Measurements from ENCODE around the gene F13B.
"Not testable (repeated sequence)": the region's sequence is repeated elsewhere in the genome, so short reads cannot be mapped to it uniquely, and the experiment has no call there.

Gene F13B

GRCh38 chr1:197042676-197043341 lies 24.3 kb downstream of the F13B start:
- DNase-seq (ENCODE audit: low read depth in 2 of 2), result no peak

GRCh38 chr1:197041486-197042353 lies 25.3 kb downstream of the F13B start:
- DNase-seq (ENCODE audit: low read depth in 2 of 2), result no peak

- DNase-seq (ENCODE audit: low read depth in 2 of 2), result no peak
Measured at GRCh38 chr1:197036861-197037260, 30.2 kb downstream of the F13B start.

- not testable (repeated sequence) for DNase-seq (ENCODE audit: low read depth in 2 of 2)
Measured at GRCh38 chr1:197034631-197035339, 32.3 kb downstream of the F13B start.

DNA sequence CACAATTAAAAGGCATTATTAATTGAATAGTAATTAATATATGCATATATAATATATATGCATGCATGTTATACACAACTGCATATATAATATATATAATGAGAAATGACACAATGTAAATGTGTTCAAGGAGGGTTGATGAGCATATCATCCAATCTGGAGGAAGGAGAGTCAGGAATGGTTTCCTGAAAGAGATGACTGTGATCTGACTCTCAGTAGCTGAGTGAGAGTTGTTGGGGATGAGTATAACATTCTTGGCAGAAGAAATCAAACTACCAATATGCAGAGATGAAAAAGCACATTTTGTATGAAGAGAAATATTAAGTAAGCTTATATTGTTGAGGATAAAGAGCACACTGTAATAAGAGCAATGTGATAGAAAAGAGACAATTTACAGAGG lies 37.3 kb downstream of the F13B start:
- DNase-seq (ENCODE audit: low read depth in 2 of 2), result no peak

DNA sequence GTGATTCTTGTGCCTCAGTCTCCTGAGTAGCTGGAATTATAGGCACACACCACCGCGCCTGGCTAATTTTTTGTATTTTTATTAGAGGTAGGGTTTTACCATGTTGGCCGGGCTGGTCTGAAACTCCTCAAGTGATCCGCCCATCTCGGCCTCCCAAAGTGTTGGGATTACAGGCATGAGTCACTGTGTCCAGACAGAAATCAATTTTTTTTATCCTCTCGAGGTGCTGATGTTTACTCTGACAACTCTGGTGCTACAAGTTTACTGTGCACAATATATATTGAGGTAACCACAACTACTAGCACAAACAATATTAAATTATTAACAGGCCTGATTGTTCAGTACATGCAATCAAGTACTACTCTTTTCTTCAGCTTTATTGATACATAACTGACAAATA lies 39.7 kb downstream of the F13B start:
- no peak for DNase-seq (ENCODE audit: low read depth in 2 of 2)

DNA sequence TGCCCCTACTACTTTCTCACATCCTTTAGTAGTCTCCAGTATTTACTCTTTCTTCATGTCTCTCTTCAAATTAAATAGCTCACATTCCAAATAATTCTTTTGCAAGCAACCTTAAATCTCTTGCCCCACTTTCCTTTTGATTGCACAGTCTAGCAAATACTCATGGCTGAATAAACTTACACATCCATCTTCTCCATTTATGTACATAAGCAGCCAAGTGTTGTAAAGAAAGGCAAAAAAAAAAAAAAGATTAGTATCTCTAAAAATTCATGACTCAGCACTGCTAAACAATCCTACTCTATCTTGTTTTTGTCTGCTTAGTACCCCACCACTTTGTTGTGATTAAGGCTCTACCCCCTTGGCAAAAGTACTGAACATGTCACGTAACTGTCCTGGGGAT lies 42.6 kb downstream of the F13B start:
- no peak for DNase-seq (ENCODE audit: low read depth in 2 of 2)

DNA sequence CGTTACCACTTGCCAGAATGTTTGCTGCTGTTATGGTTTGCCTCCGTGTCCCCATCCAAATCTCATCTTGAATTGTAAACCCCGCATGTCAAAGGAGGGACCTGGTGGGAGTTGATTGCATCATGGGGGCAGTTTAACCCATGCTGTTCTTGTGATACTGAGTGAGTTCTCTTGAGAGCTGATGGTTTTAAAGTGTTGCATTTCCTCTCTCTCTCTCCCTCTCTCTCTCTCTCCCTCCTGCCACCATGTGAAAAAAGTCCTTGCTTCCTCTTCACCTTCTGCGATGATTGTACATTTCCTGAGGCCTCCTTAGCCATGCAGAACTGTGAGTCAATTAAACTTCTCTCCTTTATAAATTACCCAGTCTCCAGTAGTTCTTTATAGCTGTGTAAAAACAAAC lies 45.3 kb downstream of the F13B start:
- no peak for DNase-seq (ENCODE audit: low read depth in 2 of 2)

- no peak for DNase-seq (ENCODE audit: low read depth in 2 of 2)
Measured at GRCh38 chr1:197017558-197018146, 49.4 kb downstream of the F13B start.

GRCh38 chr1:197016751-197017150 lies 50.3 kb downstream of the F13B start:
- DNase-seq (ENCODE audit: low read depth in 2 of 2), result no peak

- DNase-seq (ENCODE audit: low read depth in 2 of 2), result no peak
Measured at GRCh38 chr1:197013234-197013633, 53.8 kb downstream of the F13B start.

DNA sequence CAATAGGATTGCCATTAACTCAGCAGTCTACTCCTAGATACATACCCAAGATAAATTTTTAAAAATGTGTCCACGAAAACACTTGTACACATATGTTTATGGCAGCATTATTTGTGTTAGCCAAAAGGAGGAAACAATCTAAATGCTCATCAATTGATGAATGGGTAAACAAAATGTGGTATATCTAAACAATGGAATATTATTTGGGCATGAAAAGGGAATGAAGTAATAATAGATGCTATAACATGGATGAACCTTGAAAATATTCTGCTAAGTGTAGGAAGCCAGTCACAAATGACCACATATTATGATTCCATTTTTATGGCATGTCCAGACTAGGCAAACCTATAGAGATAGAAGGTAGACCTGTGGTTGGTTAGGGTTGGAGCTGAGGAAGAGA lies 55.4 kb downstream of the F13B start:
- no peak for DNase-seq (ENCODE audit: low read depth in 2 of 2)

DNA sequence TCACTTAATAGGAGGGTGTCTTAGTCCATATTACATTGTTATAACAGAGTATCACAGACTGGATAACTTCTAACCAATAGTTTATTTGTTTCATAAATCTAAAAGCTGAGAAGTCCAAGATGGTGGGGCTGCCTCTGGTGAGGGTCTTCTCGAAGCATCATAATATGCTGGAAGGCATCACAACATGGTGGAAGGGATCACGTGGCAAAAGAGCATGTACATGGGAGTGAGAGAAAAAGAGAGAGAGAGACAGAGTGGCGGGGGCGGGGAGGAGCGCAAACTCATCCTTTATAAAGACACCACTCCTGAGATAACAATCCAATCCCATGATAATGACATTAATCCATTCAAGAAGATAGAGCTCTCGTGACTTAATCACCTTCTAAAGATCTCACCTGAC lies 58.2 kb downstream of the F13B start:
- no peak for DNase-seq (ENCODE audit: low read depth in 2 of 2)

DNA sequence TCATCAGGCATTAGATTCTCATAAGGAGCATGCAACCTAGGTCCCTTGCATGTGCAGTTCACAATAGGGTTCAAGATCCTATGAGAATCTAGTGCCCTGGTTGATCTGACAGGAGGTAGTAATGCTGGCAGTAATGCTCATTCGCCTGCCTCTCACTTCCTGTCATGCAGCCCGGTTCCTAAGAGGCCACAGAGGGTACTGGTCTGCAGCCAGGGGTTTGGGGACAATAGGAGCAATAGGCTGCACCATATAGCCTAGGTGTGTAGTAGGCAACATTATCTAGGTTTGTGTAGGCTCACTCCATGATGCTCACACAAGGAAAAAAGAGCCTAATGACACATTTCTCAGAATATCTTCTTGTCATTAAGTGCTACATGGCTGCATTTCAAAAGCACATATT lies 63.9 kb downstream of the F13B start:
- no peak for DNase-seq (ENCODE audit: low read depth in 2 of 2)

DNA sequence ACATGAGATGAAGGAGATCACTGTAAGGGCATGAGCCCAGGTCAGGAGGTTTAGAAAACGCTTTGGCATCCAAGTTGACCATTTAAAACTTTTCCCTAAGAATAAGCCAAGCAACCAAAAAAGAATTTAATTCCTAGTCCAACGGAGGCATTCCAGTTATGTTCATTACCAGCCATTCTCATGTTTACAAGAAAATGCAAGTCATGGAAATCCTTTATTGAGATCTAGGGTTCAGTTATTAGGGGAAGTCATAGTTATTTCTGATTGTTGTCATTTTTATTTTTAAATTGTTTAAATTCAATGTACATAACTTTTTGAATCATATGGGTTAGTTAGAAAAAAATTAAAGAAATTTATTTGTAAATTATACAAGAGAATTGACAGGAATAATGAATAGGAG lies 65.2 kb downstream of the F13B start:
- no peak for DNase-seq (ENCODE audit: low read depth in 2 of 2)

DNA sequence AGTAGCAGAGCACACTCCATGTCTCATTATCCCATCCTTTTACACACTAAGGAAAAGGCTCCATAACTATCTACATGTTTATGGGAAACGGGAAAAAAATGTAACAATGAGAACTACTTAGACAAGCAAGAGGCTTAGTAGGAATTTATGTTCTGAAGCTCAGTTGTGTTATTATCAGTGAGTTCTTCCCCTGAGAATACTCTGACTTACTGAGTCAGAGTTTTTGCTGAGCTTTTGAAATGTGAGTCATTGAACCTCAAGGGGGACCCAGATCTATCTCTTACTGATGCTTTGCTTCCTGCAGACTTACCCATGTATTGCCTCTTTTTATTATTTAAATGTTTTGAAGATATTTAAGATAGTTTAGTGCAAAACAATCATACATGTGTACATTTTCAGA lies 69.6 kb downstream of the F13B start:
- no peak for DNase-seq (ENCODE audit: low read depth in 2 of 2)

- no peak for DNase-seq (ENCODE audit: low read depth in 2 of 2)
Measured at GRCh38 chr1:196993916-196994315, 73.1 kb downstream of the F13B start.

DNA sequence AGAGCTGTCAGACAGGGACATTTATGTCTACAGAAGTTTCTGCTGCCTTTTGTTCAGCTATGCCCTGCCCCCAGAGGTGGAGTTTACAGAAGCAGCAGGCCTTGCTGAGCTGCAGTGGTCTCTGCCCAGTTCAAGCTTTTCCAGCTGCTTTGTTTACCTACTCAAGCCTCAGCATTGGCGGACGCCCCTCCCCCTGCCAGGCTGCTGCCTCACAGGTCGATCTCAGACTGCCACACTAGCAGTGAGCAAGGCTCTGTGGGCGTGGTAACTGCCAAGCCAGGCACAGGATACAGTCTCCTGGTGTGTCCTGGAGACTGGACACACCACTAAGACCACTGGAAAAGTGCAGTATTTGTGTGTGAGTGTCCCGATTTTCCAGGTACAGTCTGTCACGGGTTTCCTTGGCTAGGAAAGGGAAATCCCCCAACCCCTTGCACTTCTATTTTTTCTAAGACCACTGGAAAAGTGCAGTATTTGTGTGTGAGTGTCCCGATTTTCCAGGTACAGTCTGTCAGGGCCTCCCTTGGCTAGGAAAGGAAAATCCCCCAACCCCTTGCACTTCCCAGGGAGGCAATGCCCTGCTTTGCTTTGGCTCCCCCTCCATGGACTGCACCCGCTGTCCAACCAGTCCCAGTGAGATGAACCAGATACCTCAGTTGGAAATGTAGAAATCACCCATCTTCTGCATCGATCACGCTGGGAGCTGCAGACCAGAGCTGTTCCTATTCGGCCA lies 75.0 kb downstream of the F13B start:
- not testable (repeated sequence) for DNase-seq (ENCODE audit: low read depth in 2 of 2)

Measured in stimulated activated CD4-positive, alpha-beta T cell treated with anti-CD3 and anti-CD28 coated beads, Interleukin-1b, Interleukin-23, amount 100 ng/mL, for 4 hours (primary cell).